Keratinocyte (primary cell): ENCODE data around the gene MYL7. TPM values are rescaled to one million over a fixed set of nuclear protein-coding genes. Genes with fewer than 3 reads are reported as not detected.

ENCODE experiments used
- DNase-seq: peaks from one replicate; pipeline ENCODE4 v3.0.0-alpha.2; 2011; ENCODE audit warnings: low read depth, missing footprints, low spot score
- FAIRE-seq: peaks from 2 replicates; lab custom pipeline; 2011; peaks lifted over from hg19 to GRCh38; lab: Jason Lieb, UNC
- H2AFZ ChIP-seq: 2 replicates; pipeline ENCODE4 v1.6.0; 2012; ENCODE audit warnings: low read length, control low read depth, inconsistent platforms; ENCODE audit not compliant: control insufficient read depth
- H3K27ac ChIP-seq: 2 replicates; pipeline ENCODE4 v1.5.1; 2011; ENCODE audit warnings: low read length; ENCODE audit not compliant: control insufficient read depth, insufficient read depth
- H3K27me3 ChIP-seq: 3 replicates; pipeline ENCODE4 v1.6.0; 2011; ENCODE audit warnings: low read length; ENCODE audit not compliant: control insufficient read depth, insufficient read depth; ENCODE audit errors: extremely low read depth
- H3K36me3 ChIP-seq, 2 experiments: 2 replicates in 1 of 2; 3 replicates in 1 of 2; pipeline ENCODE4 v1.5.1; 2011; ENCODE audit warnings: low read length in 2 of 2, mild to moderate bottlenecking in 1 of 2; ENCODE audit not compliant: control insufficient read depth in 2 of 2, insufficient read depth in 2 of 2; ENCODE audit errors: extremely low read depth in 1 of 2
- H3K4me1 ChIP-seq: 3 replicates; pipeline ENCODE4 v1.5.1; 2011; ENCODE audit warnings: low read length; ENCODE audit not compliant: control insufficient read depth, insufficient read depth; ENCODE audit errors: extremely low read depth
- H3K4me2 ChIP-seq: 3 replicates; pipeline ENCODE4 v1.6.0; 2011; ENCODE audit warnings: low read depth, low read length; ENCODE audit not compliant: control insufficient read depth, insufficient read depth; ENCODE audit errors: extremely low read depth
- H3K4me3 ChIP-seq, 3 experiments: fragments of 200-600 bp in 1 of 3; sonication (generic) in 1 of 3; 2 replicates in 2 of 3; 3 replicates in 1 of 3; pipeline ENCODE4 v1.5.1; 2011 to 2016; ENCODE audit warnings: low read length in 3 of 3, mild to moderate bottlenecking in 3 of 3, control low read depth in 2 of 3, inconsistent platforms in 1 of 3, low read depth in 1 of 3, mixed read lengths in 1 of 3, mixed run types in 1 of 3, moderate library complexity in 1 of 3; ENCODE audit not compliant: control insufficient read depth in 2 of 3, insufficient read depth in 2 of 3; ENCODE audit errors: extremely low read depth in 1 of 3
- H3K79me2 ChIP-seq: 2 replicates; pipeline ENCODE4 v1.6.0; 2012; ENCODE audit warnings: low read length; ENCODE audit not compliant: control insufficient read depth, insufficient read depth
- H3K9ac ChIP-seq: 3 replicates; pipeline ENCODE4 v1.6.0; 2011; ENCODE audit warnings: low read length; ENCODE audit not compliant: control insufficient read depth, insufficient read depth; ENCODE audit errors: extremely low read depth
- H3K9me1 ChIP-seq: 3 replicates; pipeline ENCODE4 v1.6.0; 2011; ENCODE audit warnings: low read length; ENCODE audit not compliant: control insufficient read depth, insufficient read depth; ENCODE audit errors: extremely low read depth
- H3K9me3 ChIP-seq: 2 replicates; pipeline ENCODE4 v1.5.1; 2012; ENCODE audit warnings: low read depth, low read length; ENCODE audit not compliant: control insufficient read depth
- H4K20me1 ChIP-seq: 3 replicates; pipeline ENCODE4 v1.6.0; 2011; ENCODE audit warnings: low read length; ENCODE audit not compliant: control insufficient read depth, insufficient read depth; ENCODE audit errors: extremely low read depth
- EZH2 ChIP-seq: IDR thresholded peaks from one replicate; pipeline ENCODE4 v1.6.1; 2012; ENCODE audit warnings: inconsistent platforms, mild to moderate bottlenecking, low read length, moderate library complexity
- dilution Hi-C: fragments of 300-500 bp; cut with MboI; formaldehyde crosslinking; loops from one replicate; pipeline ENCODE4 v1.7.0; 2020; ENCODE audit warnings: low sequenced_read_pairs; ENCODE audit not compliant: extremely low pct_ligation_motif_present
- polyA plus RNA-seq, 5 experiments: library from polyadenylated mRNA; depleted of rRNA in 3 of 5; stranded (reverse) in 3 of 5; stranded (forward) in 1 of 5; unstranded in 1 of 5; fragments of >200 nt; gene quantifications; 1 replicate in 1 of 5; 2 replicates in 3 of 5; 3 replicates in 1 of 5; pipeline versions ENCODE4 v1.2.1 to v1.2.3, GENCODE V29; 2011 to 2012; ENCODE audit warnings: missing spikeins in 2 of 5, low read depth in 1 of 5, low replicate concordance in 1 of 5
- TF ChIP-seq, protein P1 (sequence below), 3 experiments: IDR thresholded peaks in 1 of 3; conservative IDR thresholded peaks in 1 of 3; optimal IDR thresholded peaks in 1 of 3; 2 replicates in 2 of 3; 3 replicates in 1 of 3; pipeline versions ENCODE3 to v1.5.1; 2011; ENCODE audit warnings: low read length in 3 of 3, mild to moderate bottlenecking in 3 of 3, moderate library complexity in 2 of 3, control low read depth in 1 of 3, inconsistent platforms in 1 of 3; ENCODE audit not compliant: insufficient read depth in 2 of 3; ENCODE audit errors: extremely low read depth in 1 of 3

Gene MYL7
- polyA plus RNA-seq, 1 donor (not counting 4 experiments of a cell fraction or from before 2014, with no cell fraction given), result 0.59 TPM

GRCh38 chr7:44114586-44115310 is 26.4 kb downstream of the MYL7 start:
- DNase-seq (no peak), FAIRE-seq (no peak)
- H3K36me3 ChIP-seq, result peaks cover 15 to 33% of the 10 kb centered on the region in 2 experiments
- no peak overlapping the region for H3K9ac ChIP-seq
- H3K4me2 ChIP-seq, result no peak overlapping the region
- no peaks in the 10 kb centered on the region for H3K9me3 ChIP-seq
- H3K27me3 ChIP-seq, result no peaks in the 10 kb centered on the region
- H3K27ac ChIP-seq, result no peak overlapping the region
- no peak overlapping the region for H2AFZ ChIP-seq
- no peak for TF ChIP-seq EZH2
- H3K4me1 ChIP-seq, result no peaks in the 10 kb centered on the region
- H4K20me1 ChIP-seq, result no peaks in the 10 kb centered on the region
- H3K9me1 ChIP-seq, result no peaks in the 10 kb centered on the region
- no peak overlapping the region for H3K4me3 ChIP-seq
- H3K79me2 ChIP-seq, result peaks cover 5% of the 10 kb centered on the region
- dilution Hi-C loops, result no loop called here

GRCh38 chr7:44113764-44114354 is 27.3 kb downstream of the MYL7 start:
- DNase-seq, result no peak
- TF ChIP-seq, protein P1, sequence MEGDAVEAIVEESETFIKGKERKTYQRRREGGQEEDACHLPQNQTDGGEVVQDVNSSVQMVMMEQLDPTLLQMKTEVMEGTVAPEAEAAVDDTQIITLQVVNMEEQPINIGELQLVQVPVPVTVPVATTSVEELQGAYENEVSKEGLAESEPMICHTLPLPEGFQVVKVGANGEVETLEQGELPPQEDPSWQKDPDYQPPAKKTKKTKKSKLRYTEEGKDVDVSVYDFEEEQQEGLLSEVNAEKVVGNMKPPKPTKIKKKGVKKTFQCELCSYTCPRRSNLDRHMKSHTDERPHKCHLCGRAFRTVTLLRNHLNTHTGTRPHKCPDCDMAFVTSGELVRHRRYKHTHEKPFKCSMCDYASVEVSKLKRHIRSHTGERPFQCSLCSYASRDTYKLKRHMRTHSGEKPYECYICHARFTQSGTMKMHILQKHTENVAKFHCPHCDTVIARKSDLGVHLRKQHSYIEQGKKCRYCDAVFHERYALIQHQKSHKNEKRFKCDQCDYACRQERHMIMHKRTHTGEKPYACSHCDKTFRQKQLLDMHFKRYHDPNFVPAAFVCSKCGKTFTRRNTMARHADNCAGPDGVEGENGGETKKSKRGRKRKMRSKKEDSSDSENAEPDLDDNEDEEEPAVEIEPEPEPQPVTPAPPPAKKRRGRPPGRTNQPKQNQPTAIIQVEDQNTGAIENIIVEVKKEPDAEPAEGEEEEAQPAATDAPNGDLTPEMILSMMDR (optimal IDR thresholded peaks at IDR 0.05 in 1 of 3, IDR thresholded peaks at IDR 0.05 in 1 of 3, conservative IDR thresholded peaks at IDR 0.05 in 1 of 3; ENCODE audit: extremely low read depth in 1 of 3, insufficient read depth in 2 of 3, low read length in 3 of 3), result no peak
- no peak for TF ChIP-seq EZH2
- Histone ChIP-seq H3K9me3 (no peaks in the 10 kb centered on the region), H3K4me1 (no peaks in the 10 kb centered on the region), H3K36me3 (peaks cover 9 to 27% of the 10 kb centered on the region in 2 experiments), H2AFZ (no peak overlapping the region), H3K9ac (no peak overlapping the region), H4K20me1 (no peaks in the 10 kb centered on the region), H3K4me3 (no peak overlapping the region), H3K4me2 (no peak overlapping the region), H3K27ac (no peak overlapping the region), H3K79me2 (no peaks in the 10 kb centered on the region), H3K9me1 (no peaks in the 10 kb centered on the region), H3K27me3 (no peaks in the 10 kb centered on the region)
- dilution Hi-C loops, result no loop called here
- FAIRE-seq, result no peak
